Breast epithelium (tissue), 3 donors: ENCODE data around the gene CNTNAP2.

ENCODE experiments used
- POLR2A ChIP-seq: fragments of 450-650 bp; IDR thresholded peaks from one replicate; pipeline ENCODE4 v1.6.1; 2016; ENCODE audit warnings: antibody characterized with exemption, mild to moderate bottlenecking, moderate library complexity
- POLR2AphosphoS5 ChIP-seq, 3 donors: sonication (generic); formaldehyde crosslinking; IDR thresholded peaks; one replicate each; pipeline ENCODE4 v1.6.1; 2017; ENCODE audit warnings: antibody characterized with exemption in 3 of 3

- TF ChIP-seq POLR2AphosphoS5 (IDR thresholded peaks at IDR 0.05) (no peak), POLR2A (no peak)
Measured at GRCh38 chr7:146902728-146903127, 786.1 kb downstream of the CNTNAP2 start.
